ENCODE results near the gene SAFB. TPM values are rescaled to one million over a fixed set of nuclear protein-coding genes. Genes with fewer than 3 reads are reported as not detected.

SAFB gene
- polyA plus RNA-seq, 1 of the 3 experiments (the other 2 are of a cell fraction) = 90.0 TPM

DNA sequence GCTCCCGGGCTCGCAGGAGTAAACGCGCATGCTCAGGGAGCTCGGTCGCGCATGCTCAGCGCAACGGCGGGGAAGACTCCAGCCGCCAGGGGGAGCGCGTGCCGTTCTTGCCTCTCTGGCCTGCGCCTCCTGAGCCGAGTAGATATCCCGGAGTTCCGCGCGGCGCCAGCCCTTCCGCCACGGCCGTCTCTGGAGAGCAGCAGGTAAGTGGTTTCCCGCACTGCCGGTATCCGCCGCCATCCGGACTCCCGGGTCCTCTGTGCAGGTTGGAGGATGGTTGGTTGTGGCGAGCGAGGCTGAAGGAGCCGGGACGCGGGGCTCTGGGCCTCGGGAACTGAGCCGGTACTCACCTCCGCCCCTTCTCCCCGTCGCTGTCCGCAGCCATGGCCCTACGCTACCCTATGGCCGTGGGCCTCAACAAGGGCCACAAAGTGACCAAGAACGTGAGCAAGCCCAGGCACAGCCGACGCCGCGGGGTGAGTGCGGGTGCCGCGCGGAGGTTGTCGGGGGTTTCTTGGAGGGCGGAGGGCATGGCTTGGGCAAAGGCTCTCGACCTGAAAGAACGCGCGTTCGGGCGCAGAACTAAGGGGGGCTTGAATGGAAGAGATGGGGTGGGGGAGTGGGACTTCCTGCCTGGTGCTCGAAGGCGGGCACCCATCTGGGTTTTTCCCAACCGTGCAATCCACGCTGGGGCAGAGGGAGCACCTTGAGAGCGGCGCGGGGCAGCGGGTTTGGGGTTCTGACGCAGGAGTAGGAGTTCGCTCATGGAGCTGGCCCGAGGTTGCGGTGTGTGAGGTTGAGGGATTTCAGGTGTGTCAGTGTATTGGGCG, 67.5 kb downstream of the SAFB start, which contains the start of gene RPL36 (continued):
- TF ChIP-seq SMC3 (IDR thresholded peaks at IDR 0.05; ENCODE audit: low read depth, low read length) (no peak), TEAD4 (IDR thresholded peaks at IDR 0.05; ENCODE audit: borderline replicate concordance, insufficient read depth) (peak; percentile 33; the same call in 1 of the 2 replicates), FOXM1 (IDR thresholded peaks at IDR 0.05; ENCODE audit: low read depth) (no peak), FOXJ3 (CRISPR knock-in tag; IDR thresholded peaks at IDR 0.05) (no peak), SIN3A (IDR thresholded peaks at IDR 0.05; ENCODE audit: borderline replicate concordance, low read depth, low read length) (peak; percentile 90; the same call in 1 of the 2 replicates), EP300 (IDR thresholded peaks at IDR 0.05; ENCODE audit: borderline replicate concordance in 1 of 2, low read depth in 1 of 2, low read length in 1 of 2) (no peak), GABPA (IDR thresholded peaks at IDR 0.05; ENCODE audit: low read depth) (peak; percentile 70)
- TF ChIP-seq, protein P1, sequence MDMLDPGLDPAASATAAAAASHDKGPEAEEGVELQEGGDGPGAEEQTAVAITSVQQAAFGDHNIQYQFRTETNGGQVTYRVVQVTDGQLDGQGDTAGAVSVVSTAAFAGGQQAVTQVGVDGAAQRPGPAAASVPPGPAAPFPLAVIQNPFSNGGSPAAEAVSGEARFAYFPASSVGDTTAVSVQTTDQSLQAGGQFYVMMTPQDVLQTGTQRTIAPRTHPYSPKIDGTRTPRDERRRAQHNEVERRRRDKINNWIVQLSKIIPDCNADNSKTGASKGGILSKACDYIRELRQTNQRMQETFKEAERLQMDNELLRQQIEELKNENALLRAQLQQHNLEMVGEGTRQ (IDR thresholded peaks at IDR 0.05; ENCODE audit: borderline replicate concordance, low read depth, low read length) = no peak
- TF ChIP-seq, protein P2, sequence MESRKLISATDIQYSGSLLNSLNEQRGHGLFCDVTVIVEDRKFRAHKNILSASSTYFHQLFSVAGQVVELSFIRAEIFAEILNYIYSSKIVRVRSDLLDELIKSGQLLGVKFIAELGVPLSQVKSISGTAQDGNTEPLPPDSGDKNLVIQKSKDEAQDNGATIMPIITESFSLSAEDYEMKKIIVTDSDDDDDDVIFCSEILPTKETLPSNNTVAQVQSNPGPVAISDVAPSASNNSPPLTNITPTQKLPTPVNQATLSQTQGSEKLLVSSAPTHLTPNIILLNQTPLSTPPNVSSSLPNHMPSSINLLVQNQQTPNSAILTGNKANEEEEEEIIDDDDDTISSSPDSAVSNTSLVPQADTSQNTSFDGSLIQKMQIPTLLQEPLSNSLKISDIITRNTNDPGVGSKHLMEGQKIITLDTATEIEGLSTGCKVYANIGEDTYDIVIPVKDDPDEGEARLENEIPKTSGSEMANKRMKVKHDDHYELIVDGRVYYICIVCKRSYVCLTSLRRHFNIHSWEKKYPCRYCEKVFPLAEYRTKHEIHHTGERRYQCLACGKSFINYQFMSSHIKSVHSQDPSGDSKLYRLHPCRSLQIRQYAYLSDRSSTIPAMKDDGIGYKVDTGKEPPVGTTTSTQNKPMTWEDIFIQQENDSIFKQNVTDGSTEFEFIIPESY (IDR thresholded peaks at IDR 0.05; ENCODE audit: borderline replicate concordance, low read depth) = no peak

DNA sequence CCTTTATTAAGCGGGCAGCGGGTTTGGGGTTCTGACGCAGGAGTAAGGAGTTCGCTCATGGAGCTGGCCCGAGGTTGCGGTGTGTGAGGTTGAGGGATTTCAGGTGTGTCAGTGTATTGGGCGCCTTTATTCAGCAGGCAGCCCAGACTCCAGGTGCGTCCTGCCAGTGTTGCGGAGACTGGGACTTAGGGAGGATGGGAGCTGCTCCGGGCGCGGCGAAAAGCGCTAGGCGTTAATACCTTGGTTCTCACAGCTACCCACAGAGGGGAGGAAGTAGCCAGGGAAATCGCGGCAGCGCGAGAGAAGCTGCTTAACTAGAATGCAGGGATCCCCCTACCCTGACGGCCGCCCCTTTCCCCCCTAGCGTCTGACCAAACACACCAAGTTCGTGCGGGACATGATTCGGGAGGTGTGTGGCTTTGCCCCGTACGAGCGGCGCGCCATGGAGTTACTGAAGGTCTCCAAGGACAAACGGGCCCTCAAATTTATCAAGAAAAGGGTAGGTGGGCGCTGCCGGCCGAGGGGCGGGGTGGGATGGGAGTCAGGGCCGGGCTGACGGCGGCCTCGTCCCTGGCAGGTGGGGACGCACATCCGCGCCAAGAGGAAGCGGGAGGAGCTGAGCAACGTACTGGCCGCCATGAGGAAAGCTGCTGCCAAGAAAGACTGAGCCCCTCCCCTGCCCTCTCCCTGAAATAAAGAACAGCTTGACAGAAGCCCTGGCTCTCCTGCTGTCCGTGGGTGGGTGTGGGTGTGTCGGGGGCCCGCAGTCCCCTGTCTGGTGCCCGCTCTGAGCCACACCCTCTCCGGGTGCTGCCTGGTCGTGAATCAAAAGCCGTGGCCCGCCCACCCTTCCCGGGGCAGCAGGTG, 68.3 kb downstream of the SAFB start:
- Histone ChIP-seq H3K79me2 (ENCODE audit: insufficient read depth) (peaks cover 53% of the 10 kb centered on the region), H3K27me3 (ENCODE audit: insufficient read depth) (no peaks in the 10 kb centered on the region), H2AFZ (ENCODE audit: low read depth) (no peak overlapping the region), H3K27ac (ENCODE audit: low read depth in 2 of 2, low read length in 1 of 2) (peak overlapping the region; percentile 83 to 93), H4K20me1 (ENCODE audit: insufficient read depth) (peaks cover 61% of the 10 kb centered on the region), H3K4me2 (peak overlapping the region; percentile 93), H3K9me3 (no peaks in the 10 kb centered on the region), H3K36me3 (replicated peaks in 1 of 2; ENCODE audit: control insufficient read depth in 1 of 2, insufficient read depth in 2 of 2, low read length in 1 of 2) (peaks cover 9 to 45% of the 10 kb centered on the region in 2 experiments), H3K4me1 (ENCODE audit: control insufficient read depth in 1 of 2, insufficient read depth in 2 of 2, low read depth in 1 of 2, low read length in 1 of 2) (peaks cover 0 to 27% of the 10 kb centered on the region in 2 experiments; a peak in 1 of 4 replicates), H3K9me2 (no peaks in the 10 kb centered on the region), H3F3A (replicated peaks; ENCODE audit: insufficient read depth) (peaks cover 46% of the 10 kb centered on the region), H3K9ac (peak overlapping the region; percentile 94), H3K4me3 (ENCODE audit: low read depth in 2 of 2, low read length in 1 of 2) (peak overlapping the region; percentile 97)
- WGBS (ENCODE audit: low lambda C conversion rate) = 2% methylated on average over 24 of the region's 54 CpGs
- POLR2A ChIA-PET = interaction anchor here (0.6 to 1.6 kb wide), 7 partner anchors 9 to 89 kb away, joined by 3 to 12 read pairs (median 5); partner anchors contain the start of genes CATSPERD, LONP1, SAFB and SAFB2
- TF ChIP-seq PBX3 (IDR thresholded peaks at IDR 0.05) = peak; percentile 3; the same call in 1 of the 2 replicates
- TF ChIP-seq ELF1 (IDR thresholded peaks at IDR 0.05) = peak; percentile 22; the same call in 1 of the 2 replicates
- TF ChIP-seq POLR2AphosphoS5 (IDR thresholded peaks at IDR 0.05; ENCODE audit: low read depth, low read length) = peak; percentile 47; the same call in 1 of the 2 replicates
- peak; percentile 42; the same call in 1 of the 2 replicates for TF ChIP-seq SIN3A (IDR thresholded peaks at IDR 0.05; ENCODE audit: borderline replicate concordance, low read depth, low read length)
- 0 out of 2 replicates have a peak, but pooled peaks have one; percentile 17 for TF ChIP-seq TAF1 (IDR thresholded peaks at IDR 0.05; ENCODE audit: borderline replicate concordance, low read depth, low read length)
- TF ChIP-seq NFIC (IDR thresholded peaks at IDR 0.05; ENCODE audit: borderline replicate concordance) = peak; percentile 29; the same call in 1 of the 2 replicates
- peak; percentile 28; the same call in 1 of the 2 replicates for TF ChIP-seq MAX (IDR thresholded peaks at IDR 0.05; ENCODE audit: low read depth)
- TF ChIP-seq FOXJ3 (CRISPR knock-in tag; IDR thresholded peaks at IDR 0.05) = no peak
- TF ChIP-seq RCOR1 (IDR thresholded peaks at IDR 0.05; ENCODE audit: low read length) = no peak
- CTCF ChIA-PET = interaction anchor here (0.5 to 3.8 kb wide), 8 partner anchors 9 to 364 kb away, joined by 3 to 31 read pairs (median 3); partner anchors contain the start of genes CATSPERD and LONP1
- peak; percentile 67 for DNase-seq
